Erythroblast (primary cell): ENCODE results near the gene FNDC3B.

Source experiments
- GATA1 ChIP-seq: IDR thresholded peaks from 2 replicates; pipeline ENCODE4 v1.6.1; 2011; ENCODE audit warnings: low read depth, mild to moderate bottlenecking, control low read depth, low read length, moderate library complexity
- POLR2A ChIP-seq: IDR thresholded peaks from 2 replicates; pipeline ENCODE4 v1.6.1; 2011; ENCODE audit warnings: mild to moderate bottlenecking, low read length

GRCh38 chr3:172138193-172138537, 98.8 kb downstream of the FNDC3B start:
- no peak for TF ChIP-seq POLR2A
- TF ChIP-seq GATA1 = no peak
